IPS-NIHi7 (cell line): Measurements from ENCODE around the gene WDR47.
"Not testable (repeated sequence)": the region's sequence is repeated elsewhere in the genome, so short reads cannot be mapped to it uniquely, and the experiment has no call there.

Experiments
- DNase-seq: peaks from one replicate; pipeline ENCODE4 v3.0.0; 2012; ENCODE audit warnings: mixed read lengths; ENCODE audit errors: extremely low spot score

The WDR47 gene

DNA sequence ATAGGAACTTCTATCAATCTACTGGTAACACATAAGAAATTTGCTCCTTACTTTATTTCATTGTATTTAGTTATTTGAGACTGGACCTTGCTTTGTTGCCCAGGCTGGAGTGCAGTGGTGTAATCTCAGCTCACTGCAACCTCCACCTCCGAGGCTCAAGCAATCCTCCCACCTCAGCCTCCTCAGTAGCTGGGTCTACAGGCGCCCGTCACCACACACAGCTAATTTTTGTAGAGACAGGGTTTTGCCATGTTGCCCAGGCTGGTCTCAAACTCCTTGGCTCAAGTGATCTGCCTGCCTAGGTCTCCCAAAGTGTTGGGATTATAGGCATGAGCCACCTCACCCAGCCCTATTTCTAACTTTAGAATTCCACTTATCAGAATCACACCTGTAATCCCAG lies 10.2 kb upstream of the WDR47 start:
- DNase-seq = not testable (repeated sequence)

DNA sequence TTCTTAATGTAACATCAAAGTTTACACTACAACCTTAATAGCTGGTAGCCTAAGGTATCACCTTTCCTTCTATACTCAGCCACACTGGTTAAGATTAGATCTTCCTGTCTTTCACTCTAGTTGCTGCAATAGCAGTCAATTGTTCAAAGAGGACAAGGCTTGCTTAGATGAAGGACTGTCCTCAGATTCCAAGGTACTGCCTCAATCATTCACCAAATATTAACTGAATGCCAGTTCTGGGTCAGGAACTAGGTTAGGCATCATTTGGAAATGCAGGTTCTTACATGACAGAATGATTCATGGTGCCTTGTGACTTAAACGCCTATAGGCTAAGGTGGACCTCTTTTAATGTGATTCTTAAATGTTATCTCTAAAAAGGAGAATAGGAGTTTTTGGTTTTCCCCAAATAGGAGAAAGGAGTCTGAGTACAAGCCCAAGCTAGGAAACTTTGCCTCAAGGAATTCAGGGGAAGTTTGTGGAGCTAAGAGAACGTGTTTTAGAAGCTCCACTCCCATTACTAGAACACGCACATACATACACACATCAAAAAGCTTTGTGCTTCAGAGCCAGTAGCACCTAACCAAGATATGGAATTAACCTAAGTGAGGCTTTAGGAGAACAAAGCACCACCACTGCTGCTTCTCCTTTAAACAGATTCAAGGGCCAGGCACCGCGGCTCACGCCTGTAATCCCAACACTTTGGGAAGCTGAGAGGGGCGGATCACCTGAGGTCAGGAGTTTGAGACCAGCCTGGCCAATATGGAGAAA lies 8.5 kb upstream of the WDR47 start:
- no peak for DNase-seq

DNA sequence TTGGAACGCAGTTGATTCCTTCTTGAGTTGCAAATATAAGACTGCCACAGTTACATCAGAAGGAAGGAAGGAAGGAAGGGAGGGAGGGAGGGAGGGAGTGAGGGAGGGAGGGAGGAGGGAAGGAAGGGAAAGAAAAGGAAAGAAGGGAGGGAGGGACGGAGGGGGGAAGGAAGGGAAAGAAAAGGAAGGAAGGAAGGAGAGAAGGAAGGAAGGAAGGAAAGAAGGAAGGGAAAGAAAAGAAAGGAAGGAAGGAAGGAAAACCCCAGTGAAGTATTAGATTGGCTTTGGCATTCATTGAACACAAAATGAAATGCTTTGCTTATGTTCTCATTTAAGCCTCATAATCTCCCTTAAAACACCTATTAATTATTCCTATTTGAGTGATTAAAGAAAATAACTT lies 6.4 kb upstream of the WDR47 start:
- no peak for DNase-seq

DNA sequence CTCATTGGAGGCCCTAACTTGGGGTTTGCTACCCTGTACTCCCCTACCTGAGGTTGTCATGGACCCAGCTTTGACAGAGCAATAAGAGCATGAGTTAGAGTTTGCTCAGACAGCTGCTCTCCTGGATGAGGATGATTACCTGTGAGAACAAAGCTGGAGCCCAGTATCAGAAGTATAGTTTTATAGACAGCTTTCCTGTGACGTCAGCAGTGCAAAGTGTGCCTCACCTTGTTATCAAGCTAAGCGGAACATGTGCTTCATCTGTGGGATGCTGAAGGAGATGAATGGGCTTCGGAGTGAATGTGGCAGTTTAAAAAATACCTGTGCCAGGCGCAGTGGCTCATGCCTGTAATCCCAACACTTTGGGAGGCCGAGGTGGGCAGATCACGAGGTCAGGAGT lies 5.4 kb upstream of the WDR47 start:
- DNase-seq = no peak

DNA sequence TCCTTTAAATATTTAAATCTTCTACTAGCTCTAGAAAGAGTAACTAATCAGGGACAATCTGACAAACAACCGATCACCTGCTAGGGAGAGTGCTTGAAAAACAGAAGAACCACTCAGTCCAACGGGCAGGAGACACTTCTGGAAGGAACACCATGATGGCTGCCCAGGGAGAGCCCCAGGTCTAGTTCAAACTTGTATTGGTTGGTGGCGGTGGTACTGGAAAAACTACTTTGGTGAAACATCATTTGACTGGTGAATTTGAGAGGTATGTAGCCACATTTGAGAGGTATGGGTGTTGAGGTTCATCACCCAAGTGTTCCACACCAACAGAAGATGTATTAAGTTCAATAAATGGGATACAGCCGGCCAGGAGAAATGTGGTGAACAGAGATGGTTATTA lies 4.8 kb upstream of the WDR47 start:
- DNase-seq = no peak

DNA sequence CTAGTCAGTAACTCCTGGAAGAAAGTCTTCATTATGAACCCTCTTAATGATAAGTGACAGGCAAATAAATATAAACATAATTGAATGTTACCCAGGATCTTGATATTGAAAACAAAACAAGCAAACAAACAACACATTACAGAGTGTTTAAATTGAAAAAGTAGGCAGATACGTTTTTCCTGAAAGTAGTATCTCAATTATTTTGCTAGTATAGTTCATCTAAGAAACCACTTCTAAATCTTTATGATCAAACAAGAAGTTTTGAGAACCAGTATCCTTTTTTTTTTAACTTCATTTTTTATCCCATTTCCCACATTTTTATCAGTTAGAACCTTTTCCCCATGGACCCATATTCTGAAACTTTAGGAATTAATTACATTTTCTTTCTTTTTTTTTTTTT lies 3.7 kb upstream of the WDR47 start:
- DNase-seq = no peak

DNA sequence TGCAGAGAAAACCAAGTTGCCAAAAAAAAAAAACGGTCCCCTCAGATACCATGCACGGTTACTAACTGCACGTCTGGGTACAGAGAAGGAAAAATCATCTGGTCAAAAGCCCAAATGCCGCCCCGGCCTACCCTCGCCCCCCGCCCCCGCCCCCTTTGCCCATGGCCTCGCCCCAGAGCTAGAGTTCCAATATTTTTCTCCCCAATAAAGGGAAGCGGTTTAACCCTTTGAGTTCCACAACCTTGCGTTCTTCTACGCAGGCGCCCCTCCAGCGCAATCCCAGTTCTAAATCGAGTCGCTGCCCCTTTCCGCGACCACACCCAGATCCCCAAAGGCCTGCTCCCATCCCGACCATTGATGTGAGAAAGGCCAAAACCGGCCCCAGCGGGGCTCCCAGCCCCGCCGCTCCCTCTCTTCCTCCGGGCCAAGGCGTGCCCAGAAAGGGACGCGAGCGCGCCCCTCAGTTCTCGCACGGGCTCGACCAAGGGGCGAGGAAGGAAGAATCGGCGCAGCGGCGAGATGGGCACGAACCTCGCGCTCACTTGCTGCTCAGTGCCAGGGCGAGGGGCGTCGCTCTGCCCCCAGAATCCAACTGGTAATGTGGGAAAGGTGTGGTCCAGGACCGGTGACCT lies 797 bp downstream of the WDR47 start:
- peak; percentile 23 for DNase-seq

DNA sequence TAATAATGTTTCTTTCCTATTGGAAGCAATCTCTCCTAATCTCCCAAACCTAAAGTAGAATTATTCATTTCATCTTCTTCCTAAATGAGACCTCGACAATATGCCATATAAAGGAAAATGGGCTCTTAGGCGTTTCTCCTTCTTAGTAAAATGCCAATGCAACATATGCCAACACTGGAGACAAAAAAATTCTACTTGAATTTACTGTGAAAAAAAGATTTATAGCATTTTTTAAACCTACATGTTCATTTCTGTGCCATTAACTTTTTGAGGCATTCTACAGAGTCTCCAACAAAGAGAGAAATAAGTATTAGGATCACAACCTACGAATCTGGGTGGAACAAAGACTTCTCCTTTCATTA lies 1.3 kb downstream of the WDR47 start:
- DNase-seq = no peak

DNA sequence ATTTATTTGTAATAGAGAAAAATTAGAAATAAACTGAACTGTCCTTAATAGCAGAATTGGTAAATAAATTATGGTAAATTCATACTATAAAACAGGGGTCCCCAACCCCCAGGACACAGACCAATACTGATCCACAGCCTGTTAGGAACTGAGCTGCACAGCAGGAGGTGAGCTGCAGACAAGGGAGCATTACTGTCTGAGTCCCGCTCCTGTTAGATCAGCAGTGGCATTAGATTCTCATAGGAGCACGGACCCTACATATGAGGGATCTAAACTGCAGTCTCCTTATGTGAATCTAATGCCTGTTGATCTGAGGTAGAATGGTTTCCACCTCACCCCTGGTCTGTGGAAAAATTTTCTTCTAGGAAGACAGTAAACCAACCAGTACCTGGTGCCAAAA lies 7.5 kb downstream of the WDR47 start:
- no peak for DNase-seq

DNA sequence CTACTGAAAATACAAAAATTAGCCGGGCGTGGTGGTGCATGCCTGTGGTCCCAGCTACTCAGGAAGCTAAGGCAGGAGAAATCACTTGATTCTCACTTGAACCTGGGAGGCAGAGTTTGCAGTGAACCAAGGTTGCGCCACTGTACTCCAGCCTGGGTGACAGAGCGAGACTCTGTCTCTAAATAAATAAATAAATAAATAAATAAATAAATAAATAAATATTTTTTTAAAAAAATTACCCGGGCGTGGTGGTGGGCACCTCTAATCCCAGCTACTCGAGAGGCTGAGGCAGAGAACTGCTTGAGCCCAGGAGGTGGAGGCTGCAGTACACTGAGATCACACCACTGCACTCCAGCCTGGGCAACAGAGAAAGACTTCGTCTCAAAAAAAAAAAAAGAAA lies 12.4 kb downstream of the WDR47 start:
- DNase-seq = not testable (repeated sequence)

DNA sequence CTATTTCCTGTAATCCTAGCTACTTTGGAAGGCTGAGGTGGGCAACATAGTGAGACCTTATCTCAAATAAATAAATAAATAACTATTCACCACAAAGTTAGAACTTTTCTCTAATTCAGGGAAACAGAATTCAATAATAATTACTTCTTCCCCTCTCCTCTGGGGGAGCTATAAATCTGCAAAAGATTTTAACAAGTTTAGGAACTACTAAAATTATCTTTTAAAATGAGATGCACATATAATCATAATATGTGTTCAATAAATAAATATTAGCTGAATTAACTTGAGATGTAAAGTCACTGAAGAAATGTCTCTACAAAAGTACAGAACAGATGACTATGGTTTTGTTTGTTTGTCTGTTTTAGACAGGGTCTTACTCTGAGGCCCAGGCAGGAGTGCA lies 14.1 kb downstream of the WDR47 start:
- DNase-seq = no peak

DNA sequence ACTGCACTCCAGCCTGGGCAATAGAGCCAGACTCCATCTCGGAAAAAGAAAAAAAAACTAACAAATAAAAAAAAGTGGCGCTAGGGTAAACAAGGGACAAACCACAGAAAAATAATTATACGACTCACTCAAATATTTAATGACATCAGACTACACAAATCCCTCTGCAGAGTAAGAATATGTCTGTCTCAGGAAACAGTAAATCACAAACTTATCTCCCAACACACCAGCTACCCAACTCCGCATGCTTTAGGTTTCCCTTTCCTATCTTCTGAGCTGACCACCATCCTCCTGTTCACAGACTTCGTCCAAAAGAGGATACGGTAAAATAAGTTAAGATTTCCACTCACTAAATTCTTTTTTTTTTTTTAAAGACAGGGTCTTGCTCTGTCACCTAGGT lies 16.2 kb downstream of the WDR47 start:
- DNase-seq = no peak

DNA sequence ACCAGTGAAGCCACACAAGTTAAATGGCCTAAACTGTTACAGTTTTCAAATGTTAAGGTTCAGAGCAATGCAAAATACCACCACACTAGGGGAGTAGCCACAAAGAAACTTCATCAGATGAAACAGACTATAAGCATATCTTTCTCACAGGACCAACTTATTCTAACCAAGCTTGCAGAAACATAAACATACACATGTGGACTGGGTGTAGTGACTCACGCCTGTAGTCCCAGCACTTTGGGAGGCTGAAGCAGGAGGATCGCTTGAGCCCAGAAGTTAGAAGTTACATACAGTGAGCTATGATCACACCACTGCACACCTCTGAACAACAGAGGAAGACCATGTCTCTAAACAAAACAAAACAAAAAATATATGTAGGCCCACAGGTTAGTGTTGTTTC lies 17.3 kb downstream of the WDR47 start:
- no peak for DNase-seq

DNA sequence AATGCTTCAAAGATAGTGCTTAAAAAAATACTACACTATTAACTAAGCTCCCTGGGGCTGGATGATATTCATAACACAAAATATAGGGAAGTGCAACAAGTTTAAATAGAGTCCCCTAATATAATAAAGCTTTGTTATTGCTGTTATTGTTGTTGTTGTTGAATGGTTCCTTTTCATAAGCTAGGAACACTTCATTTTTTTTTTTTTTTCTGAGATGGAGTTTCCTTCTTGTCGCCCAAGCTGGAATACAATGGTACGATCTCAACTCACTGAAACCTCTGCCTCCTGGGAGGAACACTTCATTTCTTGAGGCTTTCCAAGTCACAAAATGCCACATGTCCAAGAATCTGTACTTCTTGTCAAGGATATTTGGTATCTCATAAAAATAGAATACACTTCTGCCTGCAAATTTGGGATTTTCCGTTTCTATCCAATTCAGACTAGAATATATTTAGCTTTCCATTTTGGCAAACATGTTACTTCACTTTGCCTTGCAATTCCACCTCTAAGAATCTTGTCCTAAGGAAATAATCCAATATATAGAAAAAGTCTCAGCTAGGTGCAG lies 21.1 kb downstream of the WDR47 start:
- DNase-seq = no peak

DNA sequence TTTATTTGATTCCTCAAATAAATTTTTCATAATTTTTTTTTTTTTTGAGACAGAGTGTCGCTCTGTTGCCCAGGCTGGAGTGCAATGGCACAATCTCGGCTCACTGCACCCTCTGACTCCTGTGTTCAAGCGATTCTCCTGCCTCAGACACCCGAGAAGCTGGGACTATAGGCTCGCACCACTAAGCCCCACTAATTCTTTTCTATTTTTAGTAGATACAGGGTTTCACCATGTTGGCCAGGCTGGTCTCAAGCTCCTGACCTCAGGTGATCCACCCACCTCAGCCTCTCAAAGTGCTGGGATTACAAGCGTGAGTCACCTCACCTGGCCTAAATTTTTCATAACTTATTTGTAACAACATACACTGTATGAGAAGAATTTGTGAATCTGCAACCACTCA lies 24.2 kb downstream of the WDR47 start:
- not testable (repeated sequence) for DNase-seq

DNA sequence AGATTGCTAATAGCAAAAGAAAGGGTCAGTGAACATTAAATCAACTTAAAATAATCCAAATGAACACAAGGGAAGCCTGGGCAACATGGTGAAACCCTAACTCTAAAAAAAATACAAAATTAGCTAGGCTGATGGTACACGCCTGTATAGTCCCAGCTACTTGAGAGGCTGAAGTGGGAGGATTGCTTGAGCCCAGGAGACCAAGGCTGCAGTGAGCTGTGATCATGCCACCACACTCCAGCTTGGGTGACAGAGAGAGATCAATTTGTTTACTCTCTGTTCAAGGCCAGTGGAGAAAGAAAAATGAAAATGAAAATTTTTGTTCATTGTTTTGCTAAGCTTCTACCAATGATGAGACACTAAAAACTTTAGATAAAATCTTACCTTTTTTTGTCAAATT lies 24.8 kb downstream of the WDR47 start:
- DNase-seq = no peak

DNA sequence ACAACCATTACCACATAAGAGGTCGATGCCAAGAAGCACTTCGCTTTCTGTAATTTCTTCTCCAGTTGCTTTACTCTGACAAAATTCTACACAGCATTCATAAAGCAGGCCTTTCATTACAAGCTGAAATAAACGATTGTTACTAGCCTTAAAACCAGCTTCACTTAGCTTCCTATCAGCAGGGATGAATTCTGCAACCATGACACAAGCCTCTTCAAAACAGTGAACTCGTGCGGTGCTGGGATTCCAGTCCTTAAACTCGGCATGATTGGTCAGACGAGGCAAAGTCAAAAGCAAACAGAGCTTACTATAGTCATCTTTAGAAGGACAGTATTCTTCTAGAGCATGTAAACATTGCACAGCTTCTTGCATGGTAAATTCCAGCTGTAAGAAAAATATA lies 30.6 kb downstream of the WDR47 start:
- DNase-seq = no peak

DNA sequence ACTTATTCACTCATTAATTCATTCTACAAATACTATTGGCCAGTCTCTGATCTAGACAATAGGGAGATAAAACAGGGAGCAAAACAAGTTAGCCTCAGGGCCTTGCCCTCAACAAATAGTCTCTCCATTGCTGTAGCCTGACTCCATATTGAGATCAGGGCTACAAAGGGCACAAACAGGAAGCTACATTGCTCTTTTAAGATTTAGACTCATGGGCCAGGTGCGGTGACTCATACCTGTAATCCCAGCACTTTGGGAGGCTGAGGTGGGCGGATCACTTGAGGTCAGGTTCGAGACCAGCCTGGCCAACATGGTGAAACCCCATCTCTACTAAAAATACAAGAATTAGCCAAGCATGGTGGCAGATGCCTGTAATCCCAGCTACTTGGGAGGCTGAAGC lies 45.3 kb downstream of the WDR47 start:
- DNase-seq = not testable (repeated sequence)

DNA sequence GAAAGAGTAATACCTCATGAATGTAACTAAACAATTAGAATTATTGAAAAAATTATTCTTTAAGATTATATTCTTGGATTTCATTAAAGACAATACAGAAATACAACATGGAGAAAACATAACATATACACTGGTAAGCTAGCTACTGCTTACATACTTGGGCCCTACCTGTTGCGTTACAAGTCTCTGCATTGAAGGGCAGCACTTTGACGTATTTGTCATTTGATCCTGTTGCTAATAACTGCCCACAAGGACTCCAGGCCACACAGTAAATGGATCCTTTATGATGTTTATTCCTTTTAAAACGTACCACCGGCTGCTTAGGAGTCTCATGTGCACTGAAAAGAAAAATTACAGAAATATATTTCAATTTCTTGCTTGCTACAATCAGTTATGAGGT lies 58.8 kb downstream of the WDR47 start:
- DNase-seq = no peak

DNA sequence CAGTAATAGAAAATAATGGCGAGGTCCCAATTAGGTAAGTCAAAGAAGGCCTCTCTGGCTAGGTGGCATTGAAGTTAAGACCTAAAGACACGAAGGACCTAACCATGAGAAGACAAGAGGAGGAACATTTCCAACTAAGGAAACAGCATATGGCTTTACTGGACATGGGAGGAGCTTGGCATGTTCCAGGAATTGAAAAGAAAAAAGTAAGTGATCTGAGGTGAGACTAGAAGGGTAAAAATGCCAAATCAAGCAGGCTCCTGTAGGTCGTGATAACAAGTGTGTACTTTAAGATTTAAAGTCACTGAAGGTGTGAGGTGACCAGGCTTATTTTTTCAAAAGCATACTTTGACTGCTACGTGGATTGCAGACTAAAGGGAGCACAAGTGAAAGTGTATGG lies 65.2 kb downstream of the WDR47 start:
- DNase-seq = no peak

DNA sequence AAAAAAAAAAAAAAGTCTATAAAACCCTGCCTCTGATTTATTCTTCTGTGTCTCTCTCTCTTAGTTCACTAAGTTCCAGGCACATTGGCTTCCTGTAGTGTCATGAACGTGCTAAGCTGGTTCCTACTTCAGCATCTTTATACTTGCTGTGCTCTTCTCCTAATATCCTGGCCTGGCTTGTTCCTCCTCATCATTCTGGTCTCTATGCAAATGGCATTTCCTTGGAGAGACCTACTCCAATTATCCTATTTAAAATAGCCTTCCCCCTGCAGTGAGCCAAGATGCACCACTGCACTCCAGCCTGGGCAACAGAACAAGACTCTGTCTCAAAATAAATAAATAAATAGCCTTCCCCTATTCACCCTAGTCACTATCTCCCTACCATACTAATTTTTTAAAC lies 69.0 kb downstream of the WDR47 start:
- no peak for DNase-seq

DNA sequence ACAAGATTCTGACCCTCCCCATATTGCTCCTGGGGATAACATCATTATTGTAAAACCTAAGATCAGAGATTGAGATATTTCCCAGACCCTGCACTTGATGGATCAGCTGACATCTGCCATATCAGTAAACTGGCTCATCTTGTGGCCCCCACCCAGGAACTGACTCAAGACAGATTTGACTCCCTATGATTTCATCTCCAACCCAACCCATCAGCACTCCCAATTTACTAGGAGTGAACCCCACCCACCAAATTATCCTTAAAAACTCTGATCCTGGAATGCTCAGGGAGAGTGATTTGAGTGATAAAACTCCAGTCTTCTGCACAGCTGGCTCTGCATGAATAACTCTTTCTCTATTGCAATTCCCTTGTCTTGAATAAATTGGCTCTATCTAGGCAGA lies 72.6 kb downstream of the WDR47 start:
- no peak for DNase-seq

DNA sequence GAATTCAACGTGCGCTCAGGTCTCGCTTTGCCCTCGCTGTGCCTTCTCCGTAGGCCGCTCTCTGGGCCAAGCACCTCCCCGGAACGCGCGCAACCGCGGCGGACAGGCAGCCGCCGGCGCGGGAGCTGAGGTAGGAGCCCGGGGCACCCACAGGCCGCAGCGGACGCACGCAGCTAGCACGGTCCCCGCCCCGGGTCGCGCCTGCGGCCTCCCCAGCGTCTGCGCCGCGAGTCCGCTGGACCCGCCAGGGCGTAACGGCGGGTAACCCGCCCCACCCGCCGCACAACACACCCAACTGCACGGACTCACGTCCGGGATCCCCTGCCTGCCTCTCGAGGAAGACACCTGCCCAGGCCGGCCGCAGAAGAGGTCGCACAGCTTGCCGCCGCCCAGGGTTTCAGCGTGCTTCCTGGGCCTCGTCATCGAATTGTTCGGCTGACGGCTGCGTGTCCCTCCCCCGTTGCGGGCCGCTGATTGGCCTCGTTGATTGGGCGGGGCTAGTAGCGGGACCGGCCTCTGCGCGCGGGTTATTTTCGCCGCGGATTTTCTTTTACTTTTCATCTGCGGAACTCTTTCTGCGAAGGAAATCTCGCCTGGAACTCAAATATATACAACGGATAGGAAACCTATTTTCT lies 78.7 kb downstream of the WDR47 start, which contains the start of gene CLCC1:
TSS of gene CLCC1 (minus strand) at position 433 of the 635 bp plus-strand sequence. CDS start 13,047 bp downstream, outside the sequence.
- peak; percentile 98 for DNase-seq
